Transverse colon (tissue), 3 donors: ENCODE data around the gene PBX4.

Experiments used
- POLR2A ChIP-seq: fragments of 450-650 bp; IDR thresholded peaks from one replicate; pipeline ENCODE4 v1.6.1; 2016; ENCODE audit warnings: antibody characterized with exemption, mild to moderate bottlenecking, moderate library complexity
- TF ChIP-seq, protein P1 (sequence below), 5 experiments: fragments of 200-600 bp in 3 of 5; fragments of 450-650 bp in 2 of 5; sonication (generic) in 3 of 5; IDR thresholded peaks; 1 replicate in 2 of 5; 2 replicates in 3 of 5; pipeline ENCODE4 v1.5.1; 2016 to 2017; ENCODE audit warnings: antibody characterized with exemption in 5 of 5, inconsistent platforms in 3 of 5, mild to moderate bottlenecking in 2 of 5, moderate library complexity in 1 of 5

DNA sequence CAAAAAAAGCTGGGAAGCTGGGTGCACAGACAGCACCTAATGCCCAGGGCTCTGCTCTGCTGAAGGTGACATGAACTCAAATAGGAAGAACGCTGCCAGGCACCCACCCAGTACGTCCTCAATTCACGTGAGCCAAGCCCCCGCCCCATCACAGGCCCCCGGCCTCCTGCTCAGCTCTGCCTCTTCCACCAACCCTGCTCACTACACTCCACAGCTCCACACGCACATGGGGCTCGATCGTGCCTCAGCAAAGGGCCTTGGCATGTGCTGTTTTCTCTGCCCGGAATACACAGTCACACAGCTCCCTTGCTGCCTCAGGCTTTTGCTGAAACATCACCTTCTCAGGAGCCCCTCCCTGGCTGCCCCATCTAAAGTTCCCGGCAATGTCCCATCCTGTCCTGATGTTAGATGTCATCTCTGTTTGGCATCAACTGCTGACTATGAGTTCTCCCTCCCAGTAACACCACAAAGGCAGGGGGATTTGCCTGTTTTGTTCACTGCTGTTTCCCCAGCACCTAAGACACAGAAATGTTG, 42.7 kb upstream of the PBX4 start:
- TF ChIP-seq, protein P1, sequence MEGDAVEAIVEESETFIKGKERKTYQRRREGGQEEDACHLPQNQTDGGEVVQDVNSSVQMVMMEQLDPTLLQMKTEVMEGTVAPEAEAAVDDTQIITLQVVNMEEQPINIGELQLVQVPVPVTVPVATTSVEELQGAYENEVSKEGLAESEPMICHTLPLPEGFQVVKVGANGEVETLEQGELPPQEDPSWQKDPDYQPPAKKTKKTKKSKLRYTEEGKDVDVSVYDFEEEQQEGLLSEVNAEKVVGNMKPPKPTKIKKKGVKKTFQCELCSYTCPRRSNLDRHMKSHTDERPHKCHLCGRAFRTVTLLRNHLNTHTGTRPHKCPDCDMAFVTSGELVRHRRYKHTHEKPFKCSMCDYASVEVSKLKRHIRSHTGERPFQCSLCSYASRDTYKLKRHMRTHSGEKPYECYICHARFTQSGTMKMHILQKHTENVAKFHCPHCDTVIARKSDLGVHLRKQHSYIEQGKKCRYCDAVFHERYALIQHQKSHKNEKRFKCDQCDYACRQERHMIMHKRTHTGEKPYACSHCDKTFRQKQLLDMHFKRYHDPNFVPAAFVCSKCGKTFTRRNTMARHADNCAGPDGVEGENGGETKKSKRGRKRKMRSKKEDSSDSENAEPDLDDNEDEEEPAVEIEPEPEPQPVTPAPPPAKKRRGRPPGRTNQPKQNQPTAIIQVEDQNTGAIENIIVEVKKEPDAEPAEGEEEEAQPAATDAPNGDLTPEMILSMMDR (IDR thresholded peaks at IDR 0.05): no peak
- TF ChIP-seq POLR2A: no peak
